AG08395 (cell line): Measurements from ENCODE around the gene RMND5B.
"Not testable (repeated sequence)": the region's sequence is repeated elsewhere in the genome, so short reads cannot be mapped to it uniquely, and the experiment has no call there.

ENCODE experiments used
- DNase-seq: peaks from one replicate; pipeline ENCODE4 v3.0.0; 2012; ENCODE audit warnings: mixed read lengths, low spot score

RMND5B gene

GRCh38 chr5:178114325-178115135, 16.3 kb upstream of the RMND5B start:
- no peak for DNase-seq

DNA sequence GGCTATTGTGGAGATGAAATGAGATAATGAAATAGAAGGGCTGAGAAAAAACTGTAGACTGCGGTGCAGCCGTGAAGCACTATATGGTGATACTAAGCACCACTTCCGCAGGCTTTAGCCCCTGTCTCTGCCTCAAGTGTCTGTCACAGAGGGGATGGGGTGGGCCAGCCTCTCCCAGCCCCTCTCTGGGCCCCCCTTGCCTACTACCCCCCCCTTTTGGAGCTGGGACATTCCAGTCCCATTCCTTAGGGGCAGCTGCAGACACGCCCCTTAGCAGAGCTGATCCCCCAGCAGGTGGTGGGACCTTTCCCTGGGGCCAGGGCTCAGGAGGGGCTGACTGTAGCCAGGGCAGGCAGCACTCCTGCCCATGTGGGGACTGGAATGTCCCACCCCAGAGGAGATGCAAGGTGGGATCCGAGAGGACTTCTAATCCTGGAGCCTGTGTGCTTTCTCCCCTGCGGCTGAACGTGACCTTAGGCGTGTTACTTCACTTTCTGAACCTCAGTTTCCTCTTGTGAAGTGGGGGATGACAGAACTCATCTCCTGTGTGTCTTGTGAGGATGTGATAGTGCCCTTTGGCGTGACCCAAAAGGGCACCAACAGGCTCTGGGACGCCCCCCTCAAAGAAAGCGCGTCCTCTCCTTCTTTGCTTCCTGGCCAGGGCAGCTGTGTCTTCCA, 15.5 kb upstream of the RMND5B start:
- DNase-seq = no peak

GRCh38 chr5:178115814-178116142, 15.0 kb upstream of the RMND5B start:
- no peak for DNase-seq

GRCh38 chr5:178116143-178116885, 14.5 kb upstream of the RMND5B start:
- no peak for DNase-seq

GRCh38 chr5:178117923-178118701, 12.7 kb upstream of the RMND5B start:
- no peak for DNase-seq

DNA sequence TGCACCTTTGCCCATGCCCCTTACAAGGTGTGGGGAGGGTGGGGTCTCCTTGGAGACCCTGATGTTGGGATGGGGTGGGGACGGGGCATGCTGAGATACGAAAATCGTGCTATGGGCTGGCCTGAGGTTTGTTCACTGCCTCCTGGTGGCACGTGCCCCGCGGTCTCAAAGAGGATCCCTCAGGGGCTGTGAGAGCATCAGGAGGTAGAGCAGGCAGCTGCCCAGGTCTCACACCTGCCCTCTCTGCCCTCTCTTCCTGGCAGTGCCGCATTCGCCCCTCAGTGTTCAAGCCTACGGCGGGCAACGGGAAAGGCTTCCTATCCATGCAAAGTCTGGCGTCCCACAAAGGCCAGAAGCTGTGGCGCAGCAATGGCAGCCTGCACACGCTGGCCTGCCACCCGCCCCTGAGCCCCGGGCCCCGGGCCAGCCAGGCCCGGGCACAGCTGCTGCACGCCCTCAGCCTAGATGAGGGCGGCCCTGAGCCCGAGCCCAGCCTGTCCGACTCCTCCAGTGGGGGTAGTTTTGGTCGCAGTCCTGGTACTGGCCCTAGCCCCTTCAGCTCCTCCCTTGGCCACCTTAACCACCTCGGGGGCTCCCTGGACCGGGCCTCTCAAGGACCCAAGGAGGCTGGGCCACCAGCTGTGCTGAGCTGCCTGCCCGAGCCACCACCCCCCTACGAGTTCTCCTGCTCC, 10.8 kb upstream of the RMND5B start:
- DNase-seq = no peak

DNA sequence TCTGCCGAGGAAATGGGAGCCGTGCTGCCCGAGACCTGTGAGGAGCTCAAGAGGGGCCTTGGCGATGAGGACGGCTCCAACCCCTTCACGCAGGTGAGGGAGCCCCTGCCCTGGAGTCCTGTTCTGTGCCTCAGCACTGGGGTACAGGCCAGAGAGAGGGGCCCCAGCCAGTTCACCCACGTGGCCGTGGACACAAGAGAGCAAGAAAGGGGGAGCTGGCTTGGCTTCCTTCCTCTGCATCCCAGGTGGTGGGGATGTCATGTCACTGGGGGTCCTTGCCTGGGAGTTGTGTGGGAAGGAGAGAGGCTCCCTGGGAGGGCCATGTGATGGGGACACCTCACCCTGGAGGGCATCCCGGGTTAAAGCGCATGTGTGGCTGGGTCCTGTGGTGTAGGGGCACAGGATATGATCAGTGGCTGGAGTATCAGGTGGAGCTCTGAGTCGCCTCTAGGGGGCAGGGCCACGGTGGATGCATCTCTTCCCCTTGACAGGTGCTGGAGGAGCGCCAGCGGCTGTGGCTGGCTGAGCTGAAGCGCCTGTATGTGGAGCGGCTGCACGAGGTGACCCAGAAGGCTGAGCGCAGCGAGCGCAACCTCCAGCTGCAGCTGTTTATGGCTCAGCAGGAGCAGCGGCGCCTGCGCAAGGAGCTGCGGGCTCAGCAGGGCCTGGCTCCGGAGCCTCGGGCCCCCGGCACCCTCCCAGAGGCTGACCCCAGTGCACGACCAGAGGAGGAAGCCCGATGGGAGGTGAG, 10.0 kb upstream of the RMND5B start:
- DNase-seq = peak; percentile 59

DNA sequence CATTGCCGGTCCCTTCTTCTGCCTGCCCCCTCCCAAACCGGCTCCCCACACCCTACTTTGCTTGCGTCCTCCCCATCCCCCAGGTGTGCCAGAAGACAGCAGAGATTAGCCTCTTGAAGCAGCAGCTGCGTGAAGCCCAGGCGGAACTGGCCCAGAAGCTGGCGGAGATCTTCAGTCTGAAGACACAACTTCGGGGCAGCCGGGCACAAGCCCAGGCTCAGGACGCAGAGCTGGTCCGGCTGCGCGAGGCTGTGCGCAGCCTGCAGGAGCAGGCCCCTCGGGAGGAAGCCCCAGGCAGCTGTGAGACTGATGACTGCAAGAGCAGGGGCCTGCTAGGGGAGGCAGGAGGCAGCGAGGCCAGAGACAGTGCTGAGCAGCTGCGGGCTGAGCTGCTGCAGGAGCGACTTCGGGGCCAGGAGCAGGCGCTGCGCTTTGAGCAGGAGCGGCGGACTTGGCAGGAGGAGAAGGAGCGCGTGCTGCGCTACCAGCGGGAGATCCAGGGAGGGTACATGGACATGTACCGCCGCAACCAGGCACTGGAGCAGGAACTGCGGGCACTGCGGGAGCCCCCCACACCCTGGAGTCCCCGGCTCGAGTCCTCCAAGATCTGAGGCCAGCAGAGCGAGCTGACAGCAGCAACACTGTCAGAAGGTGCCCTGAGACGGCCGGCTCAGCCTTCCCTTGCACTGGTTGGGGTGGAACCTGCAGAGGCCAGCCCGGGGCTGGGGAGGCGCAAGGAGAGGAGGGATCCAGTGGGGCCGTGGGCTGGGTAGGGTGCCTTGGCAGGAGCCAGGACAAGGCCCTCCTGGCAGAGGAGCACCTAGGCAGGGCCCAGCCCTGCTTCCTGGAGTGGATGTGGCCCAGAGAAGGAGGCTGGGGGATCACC, 9.2 kb upstream of the RMND5B start:
- no peak for DNase-seq

DNA sequence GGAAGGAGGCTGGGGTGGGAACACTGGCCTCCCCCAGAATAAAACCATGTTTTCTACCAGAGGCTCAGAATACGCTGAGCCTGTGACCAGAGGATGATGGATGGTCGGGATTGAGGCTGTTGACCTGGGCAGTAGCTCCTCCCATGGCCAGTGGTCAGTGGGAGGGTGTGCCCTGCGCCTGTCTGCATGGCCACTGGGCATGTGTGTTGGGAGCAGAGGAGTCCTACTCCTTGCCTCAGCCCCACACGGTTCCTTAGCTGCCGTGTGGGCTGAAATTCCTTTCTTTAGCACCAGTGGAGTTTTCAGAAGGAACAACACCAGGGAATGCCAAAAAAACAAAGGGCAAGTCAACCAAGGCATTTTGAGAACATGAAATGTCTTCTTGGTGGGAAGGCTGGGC, 8.5 kb upstream of the RMND5B start:
- no peak for DNase-seq

DNA sequence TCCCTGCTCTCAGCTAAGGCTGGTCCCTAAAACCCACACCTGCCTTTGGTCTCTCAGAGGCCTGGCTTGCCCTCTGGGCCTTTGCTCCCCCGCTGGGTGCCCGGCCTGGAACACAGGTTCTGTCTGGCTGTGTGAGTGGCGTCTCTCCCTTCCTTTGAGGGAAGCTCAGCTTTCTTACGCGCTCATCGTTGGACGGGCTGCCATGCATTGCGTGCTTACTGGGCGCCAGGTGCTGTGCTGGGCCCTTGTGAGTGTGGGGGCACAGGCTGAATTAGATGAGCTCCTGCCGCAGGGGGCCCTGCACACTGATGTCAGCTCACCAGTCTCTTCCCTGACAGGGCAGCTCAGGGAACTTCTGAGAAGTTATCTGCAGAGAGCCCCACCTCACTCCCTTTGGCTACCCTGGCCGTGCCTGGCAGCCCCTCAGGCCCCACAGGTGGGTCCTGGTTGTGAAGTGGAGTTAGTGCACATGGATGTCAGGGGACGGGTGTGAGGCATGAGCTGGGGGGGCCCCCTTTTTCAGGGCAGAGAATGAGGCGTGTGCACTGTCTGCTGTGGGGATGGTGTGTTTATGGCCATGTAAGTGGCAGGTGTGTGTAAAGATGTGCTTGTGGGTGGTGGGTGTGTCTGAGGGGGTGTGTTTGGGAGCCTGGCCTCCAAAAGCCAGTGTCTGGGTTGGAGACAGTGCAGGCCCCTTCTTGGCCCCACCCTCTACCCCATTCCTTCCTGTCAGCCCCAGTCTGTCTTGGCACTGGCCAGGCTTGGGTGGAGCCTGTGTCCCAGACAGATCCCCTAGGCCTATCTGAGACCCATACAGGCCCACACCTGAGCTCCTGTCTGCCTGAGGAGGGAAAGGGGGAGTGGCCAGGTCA, 7.5 kb upstream of the RMND5B start:
- no peak for DNase-seq

- no peak for DNase-seq
These were observed 6.6 kb upstream of the RMND5B start for GRCh38 chr5:178123966-178124925.

DNA sequence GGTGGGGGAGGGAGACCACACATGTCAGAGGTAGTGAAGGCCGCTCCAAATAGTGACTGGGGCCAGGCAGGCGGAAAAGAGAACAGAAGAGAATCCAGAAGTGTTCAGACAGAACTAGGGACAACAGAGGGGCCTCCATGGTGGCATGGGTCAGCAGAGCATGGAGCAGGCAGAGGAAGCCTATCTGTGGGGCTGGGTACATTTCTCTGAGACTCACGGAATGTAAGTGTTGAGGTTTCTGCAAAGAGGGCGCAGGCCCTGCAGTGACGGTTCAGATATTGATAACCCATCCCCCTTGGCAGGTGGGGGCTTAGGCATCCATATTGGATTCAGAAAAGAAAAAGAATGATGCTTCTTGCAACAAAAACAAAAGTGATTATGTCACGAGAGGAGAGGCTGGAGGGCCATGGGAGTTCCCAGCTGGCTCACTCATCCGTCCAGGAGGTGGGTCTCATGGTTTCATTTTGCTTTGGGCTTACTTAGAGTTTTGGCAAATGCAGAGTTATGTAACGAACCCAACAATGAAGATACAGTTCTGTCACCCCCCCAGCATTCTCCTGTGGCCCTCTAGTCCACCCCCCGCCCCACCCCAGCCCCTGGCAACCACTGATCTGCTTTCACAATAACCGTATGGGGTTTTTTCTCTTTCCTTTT, 5.4 kb upstream of the RMND5B start:
- no peak for DNase-seq

DNA sequence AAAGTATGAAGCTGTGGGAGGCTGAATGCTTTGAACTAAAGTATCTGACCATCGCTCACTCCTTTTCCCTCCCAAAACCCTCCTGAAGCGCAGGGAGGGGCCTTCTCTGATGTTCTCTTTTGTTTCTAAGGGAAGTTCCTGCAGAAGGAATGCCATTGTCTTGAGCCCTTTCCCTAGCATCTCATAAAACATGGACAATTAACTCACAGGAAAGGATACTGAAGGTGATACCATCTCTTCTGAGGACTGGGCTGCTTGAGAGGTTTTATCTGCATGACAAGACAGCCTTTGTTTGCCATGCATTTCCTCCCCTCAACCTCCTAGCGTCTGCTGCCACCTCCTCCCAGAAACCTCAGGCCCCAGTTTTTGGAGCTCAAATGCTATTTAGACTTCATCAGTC, 4.3 kb upstream of the RMND5B start:
- no peak for DNase-seq

DNA sequence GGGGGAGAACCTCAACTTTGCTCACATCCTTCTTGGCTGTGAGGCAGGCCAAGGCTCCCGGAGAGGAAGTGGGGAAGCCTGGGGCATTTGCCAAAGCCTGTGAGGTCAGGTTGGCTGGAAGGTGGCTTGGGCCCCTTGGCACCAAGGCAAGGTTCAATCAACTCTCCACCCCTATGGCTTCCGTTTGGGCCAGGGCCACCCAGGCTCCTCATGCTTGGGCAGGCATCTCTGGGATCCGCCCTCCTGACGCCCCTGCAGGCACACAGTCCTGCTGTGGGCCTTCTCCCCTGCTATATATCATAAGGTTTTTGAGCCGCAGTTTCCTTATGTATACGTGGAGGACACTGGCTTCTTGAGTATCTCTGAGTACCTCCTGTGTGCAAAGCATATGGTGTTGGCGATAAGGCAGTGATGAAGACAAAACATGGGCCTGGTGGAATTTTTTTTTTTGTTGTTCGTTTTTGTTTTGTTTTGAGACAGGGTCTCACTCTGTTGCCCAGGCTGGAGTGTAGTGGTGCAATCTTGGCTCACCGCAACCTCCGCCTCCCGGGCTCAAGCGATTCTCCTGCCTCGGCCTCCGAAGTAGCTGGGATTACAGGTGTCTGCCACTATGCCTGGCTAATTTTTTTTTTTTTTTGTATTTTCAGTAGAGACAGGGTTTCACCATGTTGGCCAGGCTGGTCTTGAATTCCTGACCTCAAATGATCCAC, 3.4 kb upstream of the RMND5B start:
- not testable (repeated sequence) for DNase-seq

GRCh38 chr5:178129296-178129695, 1.5 kb upstream of the RMND5B start:
- DNase-seq = no peak

DNA sequence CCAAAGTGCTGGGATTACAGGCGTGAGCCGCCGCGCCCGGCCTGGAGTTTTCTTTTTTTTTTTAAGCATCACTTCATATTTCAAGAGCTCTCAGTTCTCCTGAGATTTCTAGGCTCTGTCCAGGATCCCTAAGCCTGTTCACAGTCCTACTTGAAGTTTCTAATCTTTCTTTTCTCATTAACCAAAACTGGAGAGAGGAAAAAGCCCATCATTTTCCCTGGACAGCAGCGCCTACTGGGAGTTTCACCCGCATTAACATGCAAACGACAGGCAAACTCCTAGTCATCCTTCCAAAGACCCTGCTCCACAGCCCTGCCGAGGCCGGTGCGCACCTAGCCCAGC, 609 bp upstream of the RMND5B start:
- DNase-seq = not testable (repeated sequence)
